HAP-1 (cell line): Measurements from ENCODE around the gene ZNF598.

Source experiments
- DNase-seq, 2 experiments: peaks; one replicate each; pipeline ENCODE4 v3.0.0-alpha.2; 2016 to 2020; ENCODE audit warnings: low spot score in 2 of 2
- H3K27me3 ChIP-seq: fragments of 250-450 bp; sonication (Bioruptor Pico); 2 replicates; pipeline ENCODE4 v1.5.1; 2020; ENCODE audit warnings: low read depth, mild to moderate bottlenecking, moderate library complexity
- H3K36me3 ChIP-seq: fragments of 250-450 bp; sonication (Bioruptor Pico); replicated peaks from 2 replicates; pipeline ENCODE4 v1.5.1; 2020; ENCODE audit warnings: mild to moderate bottlenecking
- H3K4me1 ChIP-seq: fragments of 250-450 bp; sonication (Bioruptor Pico); 2 replicates; pipeline ENCODE4 v1.5.1; 2020; ENCODE audit warnings: mild to moderate bottlenecking
- H3K4me3 ChIP-seq: fragments of 250-450 bp; sonication (Bioruptor Pico); 2 replicates; pipeline ENCODE4 v1.5.1; 2020; ENCODE audit warnings: mild to moderate bottlenecking, moderate library complexity
- H3K9me3 ChIP-seq: fragments of 250-450 bp; sonication (Bioruptor Pico); 2 replicates; pipeline ENCODE4 v1.5.1; 2020; ENCODE audit warnings: mild to moderate bottlenecking, moderate library complexity
- in situ Hi-C: fragments of 300-500 bp; cut with MboI; formaldehyde crosslinking; loops from 3 replicates; pipeline ENCODE4 v1.14.3; 2020; ENCODE audit warnings: low sequenced_read_pairs, inconsistent platforms, mixed read lengths

ZNF598 gene

GRCh38 chr16:2003231-2003826, 6.3 kb downstream of the ZNF598 start:
- DNase-seq, result no peak
- in situ Hi-C loops, result no loop called here
- no peaks in the 10 kb centered on the region for H3K27me3 ChIP-seq
- no peak overlapping the region for H3K4me3 ChIP-seq
- H3K4me1 ChIP-seq, result peaks cover 18% of the 10 kb centered on the region
- H3K9me3 ChIP-seq, result no peaks in the 10 kb centered on the region
- peaks cover 69% of the 10 kb centered on the region for H3K36me3 ChIP-seq

GRCh38 chr16:2002406-2003230, 7.0 kb downstream of the ZNF598 start:
- no peaks in the 10 kb centered on the region for H3K27me3 ChIP-seq
- peaks cover 67% of the 10 kb centered on the region for H3K36me3 ChIP-seq
- no peaks in the 10 kb centered on the region for H3K9me3 ChIP-seq
- in situ Hi-C loops, result no loop called here
- no peak for DNase-seq
- peaks cover 11% of the 10 kb centered on the region for H3K4me1 ChIP-seq
- H3K4me3 ChIP-seq, result no peak overlapping the region

GRCh38 chr16:2001456-2002355, 7.9 kb downstream of the ZNF598 start:
- Histone ChIP-seq H3K36me3 (peaks cover 71% of the 10 kb centered on the region), H3K9me3 (no peaks in the 10 kb centered on the region), H3K4me1 (peaks cover 5% of the 10 kb centered on the region), H3K27me3 (no peaks in the 10 kb centered on the region), H3K4me3 (no peak overlapping the region)
- in situ Hi-C loops, result no loop called here
- DNase-seq, result no peak

GRCh38 chr16:2001035-2001434, 8.6 kb downstream of the ZNF598 start:
- H3K27me3 ChIP-seq, result no peaks in the 10 kb centered on the region
- no peaks in the 10 kb centered on the region for H3K9me3 ChIP-seq
- no peak overlapping the region for H3K4me3 ChIP-seq
- DNase-seq, result no peak
- in situ Hi-C loops, result no loop called here
- H3K36me3 ChIP-seq, result peaks cover 71% of the 10 kb centered on the region
- peaks cover 5% of the 10 kb centered on the region for H3K4me1 ChIP-seq

- no peak for DNase-seq
- no peaks in the 10 kb centered on the region for H3K9me3 ChIP-seq
- H3K36me3 ChIP-seq, result peaks cover 65% of the 10 kb centered on the region
- no peaks in the 10 kb centered on the region for H3K27me3 ChIP-seq
- H3K4me3 ChIP-seq, result no peak overlapping the region
- peaks cover 5% of the 10 kb centered on the region for H3K4me1 ChIP-seq
- in situ Hi-C loops, result loop anchor here (25.0 kb wide), 1 partner anchor 512 kb away; the partner anchor contains the start of genes AMDHD2 and ATP6V0C
These were observed 9.6 kb downstream of the ZNF598 start for GRCh38 chr16:1999866-2000514.

- peaks cover 65% of the 10 kb centered on the region for H3K36me3 ChIP-seq
- no peak overlapping the region for H3K4me3 ChIP-seq
- no peak for DNase-seq
- no peaks in the 10 kb centered on the region for H3K27me3 ChIP-seq
- in situ Hi-C loops, result loop anchor here (25.0 kb wide), 1 partner anchor 513 kb away; the partner anchor contains the start of genes AMDHD2 and ATP6V0C
- H3K4me1 ChIP-seq, result peaks cover 2% of the 10 kb centered on the region
- no peaks in the 10 kb centered on the region for H3K9me3 ChIP-seq
These were observed 10.5 kb downstream of the ZNF598 start for GRCh38 chr16:1998852-1999801.

- Histone ChIP-seq H3K4me3 (no peak overlapping the region), H3K4me1 (no peaks in the 10 kb centered on the region), H3K36me3 (peaks cover 63% of the 10 kb centered on the region), H3K27me3 (no peaks in the 10 kb centered on the region), H3K9me3 (no peaks in the 10 kb centered on the region)
- no peak for DNase-seq
- in situ Hi-C loops, result loop anchor here (25.0 kb wide), 1 partner anchor 514 kb away; the partner anchor contains the start of genes AMDHD2 and ATP6V0C
These were observed 11.2 kb downstream of the ZNF598 start for GRCh38 chr16:1998360-1998835.

- Histone ChIP-seq H3K4me3 (no peak overlapping the region), H3K9me3 (no peaks in the 10 kb centered on the region), H3K4me1 (no peaks in the 10 kb centered on the region), H3K36me3 (peaks cover 56% of the 10 kb centered on the region), H3K27me3 (no peaks in the 10 kb centered on the region)
- in situ Hi-C loops, result loop anchor here (25.0 kb wide), 1 partner anchor 515 kb away; the partner anchor contains the start of genes AMDHD2 and ATP6V0C
- no peak for DNase-seq
These were observed 11.9 kb downstream of the ZNF598 start for GRCh38 chr16:1997494-1998359.

- H3K27me3 ChIP-seq, result no peaks in the 10 kb centered on the region
- H3K4me1 ChIP-seq, result no peaks in the 10 kb centered on the region
- H3K9me3 ChIP-seq, result no peaks in the 10 kb centered on the region
- DNase-seq, result no peak
- peaks cover 20% of the 10 kb centered on the region for H3K36me3 ChIP-seq
- in situ Hi-C loops, result loop anchor here (25.0 kb wide), 1 partner anchor 519 kb away; the partner anchor contains the start of genes AMDHD2 and ATP6V0C
- H3K4me3 ChIP-seq, result no peak overlapping the region
These were observed 15.9 kb downstream of the ZNF598 start for GRCh38 chr16:1993731-1994131.

- Histone ChIP-seq H3K4me1 (no peaks in the 10 kb centered on the region), H3K4me3 (no peak overlapping the region)
- DNase-seq, result no peak
These were observed 16.8 kb downstream of the ZNF598 start for GRCh38 chr16:1992704-1993317.

More at GRCh38 chr16:1992704-1993317, 16.8 kb downstream of the ZNF598 start:
- Histone ChIP-seq H3K27me3 (no peaks in the 10 kb centered on the region), H3K9me3 (no peaks in the 10 kb centered on the region), H3K36me3 (peaks cover 12% of the 10 kb centered on the region)
- in situ Hi-C loops, result loop anchor here (25.0 kb wide), 1 partner anchor 519 kb away; the partner anchor contains the start of genes AMDHD2 and ATP6V0C
